Kidney glomerular epithelial cell (primary cell): Measurements from ENCODE around the gene TSPAN9.

Experiments used
- DNase-seq: peaks from one replicate; lab custom pipeline; 2025; lab: John Stamatoyannopoulos, UW

TSPAN9 gene

GRCh38 chr12:3316776-3317480 lies 239.7 kb downstream of the TSPAN9 start:
- no peak for DNase-seq

- DNase-seq: no peak
These were observed 240.3 kb downstream of the TSPAN9 start for GRCh38 chr12:3317481-3317815.

- DNase-seq: no peak
These were observed 240.8 kb downstream of the TSPAN9 start for GRCh38 chr12:3317841-3318501.

GRCh38 chr12:3319723-3320492 lies 242.7 kb downstream of the TSPAN9 start:
- DNase-seq: no peak

- DNase-seq: no peak
These were observed 243.8 kb downstream of the TSPAN9 start for GRCh38 chr12:3320881-3321509.

- no peak for DNase-seq
These were observed 244.7 kb downstream of the TSPAN9 start for GRCh38 chr12:3321881-3322280.

GRCh38 chr12:3323002-3323685 lies 246.0 kb downstream of the TSPAN9 start:
- no peak for DNase-seq

- DNase-seq: no peak
These were observed 248.6 kb downstream of the TSPAN9 start for GRCh38 chr12:3325736-3326135.

- DNase-seq: no peak
These were observed 249.1 kb downstream of the TSPAN9 start for GRCh38 chr12:3326156-3326849.

- DNase-seq: no peak
These were observed 249.9 kb downstream of the TSPAN9 start for GRCh38 chr12:3326850-3327780.

- DNase-seq: no peak
These were observed 250.9 kb downstream of the TSPAN9 start for GRCh38 chr12:3328081-3328480.

- DNase-seq: no peak
These were observed 251.4 kb downstream of the TSPAN9 start for GRCh38 chr12:3328571-3328970.

GRCh38 chr12:3329361-3329760 lies 252.2 kb downstream of the TSPAN9 start:
- DNase-seq: no peak

GRCh38 chr12:3330976-3331510 lies 253.9 kb downstream of the TSPAN9 start:
- DNase-seq: no peak

- peak; percentile 58 for DNase-seq
These were observed 255.0 kb downstream of the TSPAN9 start for GRCh38 chr12:3332188-3332587.

- DNase-seq: no peak
These were observed 256.4 kb downstream of the TSPAN9 start for GRCh38 chr12:3333583-3333982.

GRCh38 chr12:3333991-3334391 lies 256.8 kb downstream of the TSPAN9 start:
- no peak for DNase-seq

- no peak for DNase-seq
These were observed 257.9 kb downstream of the TSPAN9 start for GRCh38 chr12:3335078-3335487.
